ENCODE measurements around the gene CDC14A.

The CDC14A gene

GRCh38 chr1:100411019-100411418 lies 58.7 kb downstream of the CDC14A start:
- TF ChIP-seq NFIC (IDR thresholded peaks at IDR 0.05) (no peak), REST (IDR thresholded peaks at IDR 0.05; ENCODE audit: low read depth) (no peak), TAF1 (IDR thresholded peaks at IDR 0.05; ENCODE audit: low read depth) (no peak), EP300 (IDR thresholded peaks at IDR 0.05; ENCODE audit: borderline replicate concordance) (no peak), TCF12 (IDR thresholded peaks at IDR 0.05; ENCODE audit: low read depth) (no peak), ZBTB7A (IDR thresholded peaks at IDR 0.05; ENCODE audit: low read depth) (no peak)

- TF ChIP-seq TCF12 (IDR thresholded peaks at IDR 0.05; ENCODE audit: low read depth) (no peak), YY1 (IDR thresholded peaks at IDR 0.05; ENCODE audit: low read depth) (no peak), FOXM1 (IDR thresholded peaks at IDR 0.05; ENCODE audit: borderline replicate concordance, low read depth) (no peak), EP300 (IDR thresholded peaks at IDR 0.05; ENCODE audit: borderline replicate concordance) (no peak), EGR1 (IDR thresholded peaks at IDR 0.05) (no peak), TEAD4 (IDR thresholded peaks at IDR 0.05) (no peak), MAX (IDR thresholded peaks at IDR 0.05) (no peak), CREB1 (IDR thresholded peaks at IDR 0.05; ENCODE audit: low read depth) (no peak), TAF1 (IDR thresholded peaks at IDR 0.05; ENCODE audit: low read depth) (no peak), RAD21 (IDR thresholded peaks at IDR 0.05; ENCODE audit: low read depth) (no peak), NFIC (IDR thresholded peaks at IDR 0.05) (no peak), REST (IDR thresholded peaks at IDR 0.05; ENCODE audit: low read depth) (no peak), USF1 (IDR thresholded peaks at IDR 0.05) (no peak)
Observed at GRCh38 chr1:100411574-100411973, 59.3 kb downstream of the CDC14A start.

GRCh38 chr1:100413035-100413434 lies 60.7 kb downstream of the CDC14A start:
- TF ChIP-seq TEAD4 (IDR thresholded peaks at IDR 0.05) (no peak), NFIC (IDR thresholded peaks at IDR 0.05) (no peak), EP300 (IDR thresholded peaks at IDR 0.05; ENCODE audit: borderline replicate concordance) (no peak), YY1 (IDR thresholded peaks at IDR 0.05; ENCODE audit: low read depth) (no peak), TCF12 (IDR thresholded peaks at IDR 0.05; ENCODE audit: low read depth) (no peak), USF1 (IDR thresholded peaks at IDR 0.05) (no peak), RAD21 (IDR thresholded peaks at IDR 0.05; ENCODE audit: low read depth) (no peak), REST (IDR thresholded peaks at IDR 0.05; ENCODE audit: low read depth) (no peak), ZBTB7A (IDR thresholded peaks at IDR 0.05; ENCODE audit: low read depth) (no peak), CEBPB (IDR thresholded peaks at IDR 0.05) (no peak), MAX (IDR thresholded peaks at IDR 0.05) (no peak)

GRCh38 chr1:100414693-100415497 lies 62.6 kb downstream of the CDC14A start:
- TF ChIP-seq CEBPB (IDR thresholded peaks at IDR 0.05) (no peak), TCF12 (IDR thresholded peaks at IDR 0.05; ENCODE audit: low read depth) (no peak), FOXM1 (IDR thresholded peaks at IDR 0.05; ENCODE audit: borderline replicate concordance, low read depth) (no peak), USF1 (IDR thresholded peaks at IDR 0.05) (no peak), REST (IDR thresholded peaks at IDR 0.05; ENCODE audit: low read depth) (no peak), EGR1 (IDR thresholded peaks at IDR 0.05) (no peak), RAD21 (IDR thresholded peaks at IDR 0.05; ENCODE audit: low read depth) (no peak), ZBTB7A (IDR thresholded peaks at IDR 0.05; ENCODE audit: low read depth) (no peak), MAX (IDR thresholded peaks at IDR 0.05) (no peak), YY1 (IDR thresholded peaks at IDR 0.05; ENCODE audit: low read depth) (no peak), NFIC (IDR thresholded peaks at IDR 0.05) (no peak), TAF1 (IDR thresholded peaks at IDR 0.05; ENCODE audit: low read depth) (no peak), CREB1 (IDR thresholded peaks at IDR 0.05; ENCODE audit: low read depth) (no peak), EP300 (IDR thresholded peaks at IDR 0.05; ENCODE audit: borderline replicate concordance) (no peak), TEAD4 (IDR thresholded peaks at IDR 0.05) (no peak)
